ENCODE measurements around the gene KIZ.

- TF ChIP-seq, protein P1, sequence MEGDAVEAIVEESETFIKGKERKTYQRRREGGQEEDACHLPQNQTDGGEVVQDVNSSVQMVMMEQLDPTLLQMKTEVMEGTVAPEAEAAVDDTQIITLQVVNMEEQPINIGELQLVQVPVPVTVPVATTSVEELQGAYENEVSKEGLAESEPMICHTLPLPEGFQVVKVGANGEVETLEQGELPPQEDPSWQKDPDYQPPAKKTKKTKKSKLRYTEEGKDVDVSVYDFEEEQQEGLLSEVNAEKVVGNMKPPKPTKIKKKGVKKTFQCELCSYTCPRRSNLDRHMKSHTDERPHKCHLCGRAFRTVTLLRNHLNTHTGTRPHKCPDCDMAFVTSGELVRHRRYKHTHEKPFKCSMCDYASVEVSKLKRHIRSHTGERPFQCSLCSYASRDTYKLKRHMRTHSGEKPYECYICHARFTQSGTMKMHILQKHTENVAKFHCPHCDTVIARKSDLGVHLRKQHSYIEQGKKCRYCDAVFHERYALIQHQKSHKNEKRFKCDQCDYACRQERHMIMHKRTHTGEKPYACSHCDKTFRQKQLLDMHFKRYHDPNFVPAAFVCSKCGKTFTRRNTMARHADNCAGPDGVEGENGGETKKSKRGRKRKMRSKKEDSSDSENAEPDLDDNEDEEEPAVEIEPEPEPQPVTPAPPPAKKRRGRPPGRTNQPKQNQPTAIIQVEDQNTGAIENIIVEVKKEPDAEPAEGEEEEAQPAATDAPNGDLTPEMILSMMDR (IDR thresholded peaks at IDR 0.05; ENCODE audit: poor library complexity) = no peak
- TF ChIP-seq EZH2phosphoT487 (IDR thresholded peaks at IDR 0.05; ENCODE audit: low read depth, severe bottlenecking, unreplicated experiment) = no peak
Observed at GRCh38 chr20:21238818-21239536, 113.1 kb downstream of the KIZ start.
